Measurements from ENCODE around the gene IL23A.

GRCh38 chr12:56326126-56326525 lies 12.6 kb upstream of the IL23A start:
- TF ChIP-seq, protein P1, sequence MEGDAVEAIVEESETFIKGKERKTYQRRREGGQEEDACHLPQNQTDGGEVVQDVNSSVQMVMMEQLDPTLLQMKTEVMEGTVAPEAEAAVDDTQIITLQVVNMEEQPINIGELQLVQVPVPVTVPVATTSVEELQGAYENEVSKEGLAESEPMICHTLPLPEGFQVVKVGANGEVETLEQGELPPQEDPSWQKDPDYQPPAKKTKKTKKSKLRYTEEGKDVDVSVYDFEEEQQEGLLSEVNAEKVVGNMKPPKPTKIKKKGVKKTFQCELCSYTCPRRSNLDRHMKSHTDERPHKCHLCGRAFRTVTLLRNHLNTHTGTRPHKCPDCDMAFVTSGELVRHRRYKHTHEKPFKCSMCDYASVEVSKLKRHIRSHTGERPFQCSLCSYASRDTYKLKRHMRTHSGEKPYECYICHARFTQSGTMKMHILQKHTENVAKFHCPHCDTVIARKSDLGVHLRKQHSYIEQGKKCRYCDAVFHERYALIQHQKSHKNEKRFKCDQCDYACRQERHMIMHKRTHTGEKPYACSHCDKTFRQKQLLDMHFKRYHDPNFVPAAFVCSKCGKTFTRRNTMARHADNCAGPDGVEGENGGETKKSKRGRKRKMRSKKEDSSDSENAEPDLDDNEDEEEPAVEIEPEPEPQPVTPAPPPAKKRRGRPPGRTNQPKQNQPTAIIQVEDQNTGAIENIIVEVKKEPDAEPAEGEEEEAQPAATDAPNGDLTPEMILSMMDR (IDR thresholded peaks at IDR 0.05) = no peak
- TF ChIP-seq EZH2 (IDR thresholded peaks at IDR 0.05) (no peak), EZH2phosphoT487 (IDR thresholded peaks at IDR 0.05) (no peak)

Data from neural progenitor cell (in vitro differentiated cells).